Breast epithelium (tissue), 4 donors: ENCODE data around the gene CMSS1. TPM values are rescaled to one million over a fixed set of nuclear protein-coding genes. Genes with fewer than 3 reads are reported as not detected.

Experiments
- DNase-seq, 2 donors: peaks; one replicate each; pipeline ENCODE4 v3.0.0-alpha.2; 2019; ENCODE audit warnings: low spot score in 2 of 2
- H3K27ac ChIP-seq, 2 donors: fragments of 200-600 bp; sonication (generic) in 1 of 2; one replicate each; pipeline ENCODE4 v1.5.1; 2016 to 2019; ENCODE audit warnings: mild to moderate bottlenecking in 1 of 2
- H3K27me3 ChIP-seq, 2 donors: fragments of 200-600 bp; sonication (generic) in 1 of 2; one replicate each; pipeline versions ENCODE4 v1.5.1 to v1.6.0; 2017 to 2019; ENCODE audit warnings: control low read depth in 1 of 2, mild to moderate bottlenecking in 1 of 2
- H3K36me3 ChIP-seq: fragments of 200-600 bp; one replicate; pipeline ENCODE4 v1.5.1; 2019
- H3K4me1 ChIP-seq, 2 donors: fragments of 200-600 bp; sonication (generic); one replicate each; pipeline ENCODE4 v1.5.1; 2016 to 2019; ENCODE audit warnings: control low read depth in 1 of 2
- H3K4me3 ChIP-seq, 3 donors: fragments of 200-600 bp; sonication (generic); 1 replicate in 2 of 3; 2 replicates in 1 of 3; pipeline ENCODE4 v1.5.1; 2016 to 2019; ENCODE audit warnings: mild to moderate bottlenecking in 3 of 3, moderate library complexity in 2 of 3
- H3K9me3 ChIP-seq, 2 donors: fragments of 200-600 bp; sonication (generic) in 1 of 2; one replicate each; pipeline ENCODE4 v1.5.1; 2016 to 2019; ENCODE audit warnings: control low read depth in 1 of 2
- CTCF ChIP-seq, 3 donors: fragments of 450-650 bp; IDR thresholded peaks; one replicate each; pipeline ENCODE4 v1.5.1; 2016 to 2017; ENCODE audit warnings: antibody characterized with exemption in 3 of 3, mild to moderate bottlenecking in 3 of 3, moderate library complexity in 3 of 3
- POLR2A ChIP-seq: fragments of 450-650 bp; IDR thresholded peaks from one replicate; pipeline ENCODE4 v1.6.1; 2016; ENCODE audit warnings: antibody characterized with exemption, mild to moderate bottlenecking, moderate library complexity
- POLR2AphosphoS5 ChIP-seq, 3 donors: sonication (generic); formaldehyde crosslinking; IDR thresholded peaks; one replicate each; pipeline ENCODE4 v1.6.1; 2017; ENCODE audit warnings: antibody characterized with exemption in 3 of 3
- intact Hi-C: fragments of 100-400 bp; cut with DNase I; formaldehyde crosslinking; loops from one replicate; pipeline ENCODE4 v1.15.1; 2023; ENCODE audit warnings: low total_unique reads
- total RNA-seq, 3 donors: library from RNA; depleted of rRNA; stranded (reverse); fragments of >200 nt; gene quantifications; one replicate each; pipeline ENCODE4 v1.1.0, GENCODE V29; 2016

Gene CMSS1
- total RNA-seq: 10 to 100 TPM; 15.5 to 35.4 (median 16.1) TPM

GRCh38 chr3:99817437-99818240, at the start of gene CMSS1:
TSS of gene CMSS1 (plus strand) at chr3:99817862.
- H3K9me3 ChIP-seq: no peaks in the 10 kb centered on the region
- peak; percentile 87 to 94 for DNase-seq
- TF ChIP-seq POLR2AphosphoS5 (IDR thresholded peaks at IDR 0.05): peak; percentile 63 to 71 (median 69)
- TF ChIP-seq POLR2A: peak; percentile 21
- TF ChIP-seq CTCF (IDR thresholded peaks at IDR 0.05): peak; percentile 4 to 21 (median 18)
- H3K27ac ChIP-seq: peak within 1 kb of the TSS; percentile 86 to 91
- peak within 1 kb of the TSS; percentile 60 to 77 (median 73) for H3K4me3 ChIP-seq
- no peaks in the 10 kb centered on the region for H3K36me3 ChIP-seq
- intact Hi-C loops: no loop called here
- H3K27me3 ChIP-seq: no peaks in the 10 kb centered on the region
- peaks cover 0 to 7% of the 10 kb centered on the region in 2 donors for H3K4me1 ChIP-seq

GRCh38 chr3:99768126-99768525, 49.5 kb upstream of the CMSS1 start:
- Histone ChIP-seq H3K27me3 (no peaks in the 10 kb centered on the region), H3K27ac (no peak overlapping the region), H3K36me3 (no peaks in the 10 kb centered on the region), H3K9me3 (no peaks in the 10 kb centered on the region), H3K4me3 (no peak overlapping the region), H3K4me1 (no peaks in the 10 kb centered on the region)
- intact Hi-C loops: no loop called here
- TF ChIP-seq CTCF (IDR thresholded peaks at IDR 0.05) (no peak), POLR2AphosphoS5 (IDR thresholded peaks at IDR 0.05) (no peak), POLR2A (no peak)
- DNase-seq: no peak

- Histone ChIP-seq H3K27me3 (no peaks in the 10 kb centered on the region), H3K4me1 (no peaks in the 10 kb centered on the region), H3K27ac (no peak overlapping the region), H3K4me3 (no peak overlapping the region), H3K9me3 (no peaks in the 10 kb centered on the region), H3K36me3 (no peaks in the 10 kb centered on the region)
- DNase-seq: no peak
- TF ChIP-seq POLR2AphosphoS5 (IDR thresholded peaks at IDR 0.05) (no peak), CTCF (IDR thresholded peaks at IDR 0.05) (no peak), POLR2A (no peak)
- intact Hi-C loops: no loop called here
Observed at GRCh38 chr3:99768808-99769501, 48.7 kb upstream of the CMSS1 start.

- Histone ChIP-seq H3K4me1 (no peaks in the 10 kb centered on the region), H3K4me3 (no peak overlapping the region), H3K27ac (no peak overlapping the region), H3K27me3 (no peaks in the 10 kb centered on the region), H3K36me3 (no peaks in the 10 kb centered on the region), H3K9me3 (no peaks in the 10 kb centered on the region)
- DNase-seq: no peak
- intact Hi-C loops: no loop called here
- TF ChIP-seq POLR2A (no peak), CTCF (IDR thresholded peaks at IDR 0.05) (no peak), POLR2AphosphoS5 (IDR thresholded peaks at IDR 0.05) (no peak)
Observed at GRCh38 chr3:99772171-99772570, 45.5 kb upstream of the CMSS1 start.

GRCh38 chr3:99772671-99773070, 45.0 kb upstream of the CMSS1 start:
- no peaks in the 10 kb centered on the region for H3K27me3 ChIP-seq
- no peaks in the 10 kb centered on the region for H3K9me3 ChIP-seq
- no peak overlapping the region for H3K27ac ChIP-seq
- intact Hi-C loops: no loop called here
- no peak overlapping the region for H3K4me3 ChIP-seq
- no peak for DNase-seq
- H3K4me1 ChIP-seq: no peaks in the 10 kb centered on the region
- TF ChIP-seq POLR2A (no peak), CTCF (IDR thresholded peaks at IDR 0.05) (no peak), POLR2AphosphoS5 (IDR thresholded peaks at IDR 0.05) (no peak)
- no peaks in the 10 kb centered on the region for H3K36me3 ChIP-seq
